Measurements from ENCODE around the gene STBD1. TPM values are rescaled to one million over a fixed set of nuclear protein-coding genes. Genes with fewer than 3 reads are reported as not detected.

Gene STBD1
- total RNA-seq, 1 donor from 2014 or later: 2.4 TPM

DNA sequence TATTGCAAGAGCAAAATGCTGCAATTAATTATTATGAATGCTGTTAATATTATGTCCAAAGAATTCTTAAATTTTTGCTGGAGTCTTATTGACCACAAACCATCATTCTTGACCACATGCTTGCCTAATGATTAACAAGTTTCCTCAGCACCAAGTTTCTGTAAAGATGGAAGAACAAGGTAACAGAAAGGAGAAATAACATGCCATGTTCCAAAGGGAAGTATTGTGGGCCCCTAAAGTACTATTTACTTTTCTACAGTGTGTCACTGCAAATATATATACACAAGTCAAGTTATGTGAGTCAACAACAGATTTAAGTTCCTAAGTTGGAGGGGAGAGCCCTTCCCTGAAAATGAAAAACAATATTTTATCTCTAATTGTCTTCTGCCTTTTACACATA, 34.5 kb upstream of the STBD1 start:
- Mint-ChIP-seq H3K36me3 (ENCODE audit: unreplicated experiment) (no peaks in the 10 kb centered on the region), H3K9me3 (ENCODE audit: unreplicated experiment) (no peaks in the 10 kb centered on the region), H3K27me3 (ENCODE audit: unreplicated experiment) (peaks cover 48% of the 10 kb centered on the region), H3K4me3 (ENCODE audit: unreplicated experiment) (no peak overlapping the region), H3K4me1 (ENCODE audit: unreplicated experiment) (no peaks in the 10 kb centered on the region), H3K27ac (ENCODE audit: unreplicated experiment) (no peak overlapping the region)
- DNase-seq (ENCODE audit: extremely low spot score, unreplicated experiment): no peak
- TF ChIP-seq, protein P1, sequence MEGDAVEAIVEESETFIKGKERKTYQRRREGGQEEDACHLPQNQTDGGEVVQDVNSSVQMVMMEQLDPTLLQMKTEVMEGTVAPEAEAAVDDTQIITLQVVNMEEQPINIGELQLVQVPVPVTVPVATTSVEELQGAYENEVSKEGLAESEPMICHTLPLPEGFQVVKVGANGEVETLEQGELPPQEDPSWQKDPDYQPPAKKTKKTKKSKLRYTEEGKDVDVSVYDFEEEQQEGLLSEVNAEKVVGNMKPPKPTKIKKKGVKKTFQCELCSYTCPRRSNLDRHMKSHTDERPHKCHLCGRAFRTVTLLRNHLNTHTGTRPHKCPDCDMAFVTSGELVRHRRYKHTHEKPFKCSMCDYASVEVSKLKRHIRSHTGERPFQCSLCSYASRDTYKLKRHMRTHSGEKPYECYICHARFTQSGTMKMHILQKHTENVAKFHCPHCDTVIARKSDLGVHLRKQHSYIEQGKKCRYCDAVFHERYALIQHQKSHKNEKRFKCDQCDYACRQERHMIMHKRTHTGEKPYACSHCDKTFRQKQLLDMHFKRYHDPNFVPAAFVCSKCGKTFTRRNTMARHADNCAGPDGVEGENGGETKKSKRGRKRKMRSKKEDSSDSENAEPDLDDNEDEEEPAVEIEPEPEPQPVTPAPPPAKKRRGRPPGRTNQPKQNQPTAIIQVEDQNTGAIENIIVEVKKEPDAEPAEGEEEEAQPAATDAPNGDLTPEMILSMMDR (IDR thresholded peaks at IDR 0.05): no peak

DNA sequence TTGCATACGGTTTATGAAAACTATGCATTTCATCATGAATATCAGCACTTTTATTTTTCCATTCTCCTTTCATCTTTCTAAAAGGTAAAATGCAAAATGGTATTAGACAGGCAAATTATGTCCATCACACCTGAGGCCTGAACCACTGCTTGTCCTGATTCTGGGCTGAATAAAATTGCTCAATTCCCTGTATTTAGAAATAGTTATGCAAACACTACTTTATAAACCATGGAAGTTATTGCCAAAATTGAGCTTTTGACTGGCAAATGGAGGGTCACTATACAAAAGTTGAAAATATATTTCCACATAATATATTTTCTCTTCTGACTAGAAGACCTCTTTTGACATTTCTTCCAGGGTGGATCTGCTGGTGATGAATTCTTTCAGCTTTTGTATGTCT, 34.0 kb upstream of the STBD1 start:
- TF ChIP-seq, protein P1 (IDR thresholded peaks at IDR 0.05): no peak
- peaks cover 52% of the 10 kb centered on the region for H3K27me3 Mint-ChIP-seq (ENCODE audit: unreplicated experiment)
- no peaks in the 10 kb centered on the region for H3K9me3 Mint-ChIP-seq (ENCODE audit: unreplicated experiment)
- H3K36me3 Mint-ChIP-seq (ENCODE audit: unreplicated experiment): no peaks in the 10 kb centered on the region
- no peaks in the 10 kb centered on the region for H3K4me1 Mint-ChIP-seq (ENCODE audit: unreplicated experiment)
- DNase-seq (ENCODE audit: extremely low spot score, unreplicated experiment): no peak
- no peak overlapping the region for H3K27ac Mint-ChIP-seq (ENCODE audit: unreplicated experiment)
- no peak overlapping the region for H3K4me3 Mint-ChIP-seq (ENCODE audit: unreplicated experiment)

DNA sequence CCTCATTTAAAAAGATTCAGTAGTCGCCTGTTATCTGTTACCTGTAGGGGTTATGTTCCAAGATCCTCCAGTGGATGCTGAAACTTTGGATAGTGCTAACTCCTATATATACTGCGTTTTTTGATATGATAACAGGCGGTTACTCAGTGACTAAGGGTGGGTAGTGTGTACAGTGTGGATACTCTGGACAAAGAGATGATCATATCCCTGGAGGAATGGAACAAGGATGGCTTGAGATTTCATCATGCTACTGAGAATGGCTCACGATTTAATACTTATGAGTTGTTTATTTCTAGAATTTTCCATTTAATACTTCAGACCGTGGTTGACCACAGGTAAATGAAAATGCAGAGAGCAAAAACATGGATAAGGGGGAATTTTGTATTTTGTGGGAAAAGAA, 33.5 kb upstream of the STBD1 start:
- H3K36me3 Mint-ChIP-seq (ENCODE audit: unreplicated experiment): no peaks in the 10 kb centered on the region
- TF ChIP-seq, protein P1 (IDR thresholded peaks at IDR 0.05): no peak
- no peaks in the 10 kb centered on the region for H3K4me1 Mint-ChIP-seq (ENCODE audit: unreplicated experiment)
- no peak overlapping the region for H3K27ac Mint-ChIP-seq (ENCODE audit: unreplicated experiment)
- H3K27me3 Mint-ChIP-seq (ENCODE audit: unreplicated experiment): peaks cover 55% of the 10 kb centered on the region
- H3K9me3 Mint-ChIP-seq (ENCODE audit: unreplicated experiment): no peaks in the 10 kb centered on the region
- DNase-seq (ENCODE audit: extremely low spot score, unreplicated experiment): no peak
- no peak overlapping the region for H3K4me3 Mint-ChIP-seq (ENCODE audit: unreplicated experiment)

DNA sequence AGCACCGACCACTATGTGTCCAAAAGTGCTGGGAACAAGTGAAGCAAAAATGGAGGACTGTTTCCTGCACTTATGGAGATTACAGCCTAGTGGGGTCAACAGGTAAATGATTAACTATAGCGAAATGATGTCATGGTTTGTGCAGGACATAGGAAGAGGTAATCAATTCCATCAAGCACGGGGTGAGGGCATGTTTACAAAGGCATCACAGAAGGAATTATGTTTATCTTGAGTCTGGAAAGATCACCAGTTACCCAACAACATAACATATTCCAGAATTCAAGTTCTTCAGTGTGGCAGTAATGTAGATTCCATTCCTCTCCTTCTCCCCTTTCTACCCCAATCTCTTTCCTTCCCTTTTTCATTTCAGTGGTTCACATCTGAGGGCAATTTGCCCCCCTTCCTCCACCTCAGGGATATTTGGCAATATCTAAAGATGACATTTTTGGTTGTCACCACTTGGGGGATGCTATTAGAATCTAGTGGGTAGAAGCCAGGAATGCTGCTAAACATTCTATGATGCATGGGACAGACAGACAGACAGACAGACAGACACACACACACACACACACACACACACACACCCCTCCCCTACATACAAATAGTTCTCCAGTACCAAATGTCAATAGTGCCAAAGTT, 30.9 kb upstream of the STBD1 start:
- no peaks in the 10 kb centered on the region for H3K36me3 Mint-ChIP-seq (ENCODE audit: unreplicated experiment)
- DNase-seq (ENCODE audit: extremely low spot score, unreplicated experiment): no peak
- H3K9me3 Mint-ChIP-seq (ENCODE audit: unreplicated experiment): no peaks in the 10 kb centered on the region
- TF ChIP-seq, protein P1 (IDR thresholded peaks at IDR 0.05): no peak
- H3K27me3 Mint-ChIP-seq (ENCODE audit: unreplicated experiment): peaks cover 58% of the 10 kb centered on the region
- no peaks in the 10 kb centered on the region for H3K4me1 Mint-ChIP-seq (ENCODE audit: unreplicated experiment)
- H3K27ac Mint-ChIP-seq (ENCODE audit: unreplicated experiment): no peak overlapping the region
- no peak overlapping the region for H3K4me3 Mint-ChIP-seq (ENCODE audit: unreplicated experiment)

DNA sequence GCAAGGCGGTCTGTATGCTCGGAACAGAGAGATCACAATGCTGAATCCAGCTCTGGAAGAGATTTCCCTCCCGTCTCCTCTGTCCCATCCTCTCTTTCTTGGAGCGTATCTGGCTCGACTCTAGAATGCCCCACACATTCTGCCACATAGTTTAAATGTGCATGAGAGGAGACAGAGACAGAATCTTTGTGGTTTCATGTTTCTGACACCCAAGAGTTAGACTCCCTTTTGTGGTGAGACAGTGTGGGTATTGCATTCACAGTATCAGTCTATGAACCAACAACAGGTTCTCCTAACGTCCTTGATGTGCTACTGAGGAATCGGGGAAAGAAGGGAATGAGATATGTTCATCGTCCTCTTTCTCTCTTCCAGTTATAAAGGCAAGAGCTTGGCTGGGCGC, 29.7 kb upstream of the STBD1 start:
- TF ChIP-seq, protein P1 (IDR thresholded peaks at IDR 0.05): no peak
- DNase-seq (ENCODE audit: extremely low spot score, unreplicated experiment): no peak
- Mint-ChIP-seq H3K27me3 (ENCODE audit: unreplicated experiment) (peaks cover 52% of the 10 kb centered on the region), H3K4me3 (ENCODE audit: unreplicated experiment) (no peak overlapping the region), H3K4me1 (ENCODE audit: unreplicated experiment) (no peaks in the 10 kb centered on the region), H3K27ac (ENCODE audit: unreplicated experiment) (no peak overlapping the region), H3K9me3 (ENCODE audit: unreplicated experiment) (no peaks in the 10 kb centered on the region), H3K36me3 (ENCODE audit: unreplicated experiment) (no peaks in the 10 kb centered on the region)

All from osteocyte (in vitro differentiated cells).